ENCODE measurements around the gene OR10H1. TPM values are rescaled to one million over a fixed set of nuclear protein-coding genes. Genes with fewer than 3 reads are reported as not detected.

Gene OR10H1
- total RNA-seq, 1 experiment from 2014 or later: 0.17 TPM

GRCh38 chr19:15781661-15782060 is 33.8 kb downstream of the OR10H1 start:
- ATAC-seq (no peak), DNase-seq (ENCODE audit: low read depth, low spot score) (no peak)
- RAD21 ChIA-PET (ENCODE audit: low non-redundant PET in 1 of 2, low total read pairs in 2 of 2, uncharacterized antibody in 2 of 2, unreplicated experiment in 2 of 2): no interaction called here

GRCh38 chr19:15780610-15781418 is 34.6 kb downstream of the OR10H1 start:
- no peak overlapping the region for H3K27ac ChIP-seq (ENCODE audit: low read depth, low read length)
- H3K9ac ChIP-seq (ENCODE audit: low read length): no peak overlapping the region
- H3K9me3 ChIP-seq (ENCODE audit: control insufficient read depth in 1 of 2, insufficient read depth in 1 of 2, low read depth in 1 of 2, low read length in 2 of 2): no peaks in the 10 kb centered on the region
- H4K20me1 ChIP-seq (ENCODE audit: insufficient read depth): no peaks in the 10 kb centered on the region
- peaks cover 17% of the 10 kb centered on the region; the same call in 1 of the 2 replicates for H3K27me3 ChIP-seq (ENCODE audit: insufficient read depth, low read length)
- CTCF ChIA-PET: no interaction called here
- no TSS peak for BruUV-seq (replicated peaks)
- H3K9me2 ChIP-seq (ENCODE audit: insufficient read depth): no peaks in the 10 kb centered on the region
- H2AFZ ChIP-seq (ENCODE audit: low read depth, low read length, poor library complexity, severe bottlenecking): no peak overlapping the region
- DNase-seq (ENCODE audit: low read depth, low spot score) (no peak), ATAC-seq (peak; percentile 65)
- H3K79me2 ChIP-seq (ENCODE audit: insufficient read depth, low read length): no peaks in the 10 kb centered on the region
- no peaks in the 10 kb centered on the region for H3K36me3 ChIP-seq (ENCODE audit: control insufficient read depth in 1 of 2, insufficient read depth in 2 of 2, low read length in 2 of 2)
- H3K4me3 ChIP-seq (replicated peaks in 1 of 2; ENCODE audit: low read depth in 1 of 2, low read length in 2 of 2): no peak overlapping the region
- intact Hi-C loops (cut with micrococcal nuclease): no loop called here
- peaks cover 9 to 14% of the 10 kb centered on the region in 2 experiments; a peak in 3 of 4 replicates for H3K4me1 ChIP-seq (ENCODE audit: control insufficient read depth in 1 of 2, insufficient read depth in 2 of 2, low read length in 2 of 2)
- POLR2A ChIA-PET: no interaction called here
- RAD21 ChIA-PET (ENCODE audit: low non-redundant PET in 1 of 2, low total read pairs in 2 of 2, uncharacterized antibody in 2 of 2, unreplicated experiment in 2 of 2): no interaction called here
- no peak overlapping the region for H3K4me2 ChIP-seq (ENCODE audit: low read length)
- TF ChIP-seq SIN3A (IDR thresholded peaks at IDR 0.05; ENCODE audit: low read depth) (no peak), RAD21 (IDR thresholded peaks at IDR 0.05; ENCODE audit: low read depth) (no peak), YY1 (IDR thresholded peaks at IDR 0.05; ENCODE audit: extremely low read depth, insufficient replicate concordance, low read depth, low read length) (no peak), REST (IDR thresholded peaks at IDR 0.05; ENCODE audit: low read depth) (no peak), POLR2A (IDR thresholded peaks at IDR 0.05; ENCODE audit: borderline replicate concordance, extremely low read depth, insufficient read depth, insufficient read length) (no peak), CBX3 (IDR thresholded peaks at IDR 0.05; ENCODE audit: low read depth) (no peak), MAX (IDR thresholded peaks at IDR 0.05) (no peak), ZNF274 (IDR thresholded peaks at IDR 0.05; ENCODE audit: low read depth, low read length) (no peak)

More at GRCh38 chr19:15781661-15782060, 33.8 kb downstream of the OR10H1 start:
- Histone ChIP-seq H3K4me3 (replicated peaks in 1 of 2; ENCODE audit: low read depth in 1 of 2, low read length in 2 of 2) (no peak overlapping the region), H3K4me2 (ENCODE audit: low read length) (no peak overlapping the region), H3K79me2 (ENCODE audit: insufficient read depth, low read length) (no peaks in the 10 kb centered on the region), H2AFZ (ENCODE audit: low read depth, low read length, poor library complexity, severe bottlenecking) (no peak overlapping the region), H3K4me1 (ENCODE audit: control insufficient read depth in 1 of 2, insufficient read depth in 2 of 2, low read length in 2 of 2) (peaks cover 9 to 14% of the 10 kb centered on the region in 2 experiments; a peak in 3 of 4 replicates), H3K27me3 (ENCODE audit: insufficient read depth, low read length) (peaks cover 9% of the 10 kb centered on the region; the same call in 1 of the 2 replicates), H4K20me1 (ENCODE audit: insufficient read depth) (no peaks in the 10 kb centered on the region), H3K9ac (ENCODE audit: low read length) (no peak overlapping the region), H3K36me3 (ENCODE audit: control insufficient read depth in 1 of 2, insufficient read depth in 2 of 2, low read length in 2 of 2) (no peaks in the 10 kb centered on the region), H3K27ac (ENCODE audit: low read depth, low read length) (no peak overlapping the region), H3K9me2 (ENCODE audit: insufficient read depth) (no peaks in the 10 kb centered on the region), H3K9me3 (ENCODE audit: control insufficient read depth in 1 of 2, insufficient read depth in 1 of 2, low read depth in 1 of 2, low read length in 2 of 2) (no peaks in the 10 kb centered on the region)
- CTCF ChIA-PET: no interaction called here
- no peak for TF ChIP-seq ZFX (IDR thresholded peaks at IDR 0.05)
- no peak for TF ChIP-seq POLR2A (IDR thresholded peaks at IDR 0.05; ENCODE audit: borderline replicate concordance, extremely low read depth, insufficient read depth, insufficient read length)
- no peak for TF ChIP-seq YY1 (IDR thresholded peaks at IDR 0.05; ENCODE audit: extremely low read depth, insufficient replicate concordance, low read depth, low read length)
- TF ChIP-seq TCF7L2 (IDR thresholded peaks at IDR 0.05; ENCODE audit: borderline replicate concordance, extremely low read depth, insufficient read depth, insufficient read length): no peak
- no peak for TF ChIP-seq JUND (IDR thresholded peaks at IDR 0.05)
- no peak for TF ChIP-seq SRF (IDR thresholded peaks at IDR 0.05; ENCODE audit: low read depth)
- no peak for TF ChIP-seq SP1 (IDR thresholded peaks at IDR 0.05; ENCODE audit: low read depth)
- TF ChIP-seq CEBPB (IDR thresholded peaks at IDR 0.05; ENCODE audit: low read depth): no peak
- no peak for TF ChIP-seq FOSL1 (IDR thresholded peaks at IDR 0.05; ENCODE audit: low read depth)
- TF ChIP-seq MAX (IDR thresholded peaks at IDR 0.05): no peak
- intact Hi-C loops (cut with micrococcal nuclease): no loop called here
- no TSS peak for BruUV-seq (replicated peaks)
- POLR2A ChIA-PET: no interaction called here

Measured in HCT116 (cell line).